GM19023 (cell line): ENCODE measurements around the gene PAPSS1.
"Not testable (repeated sequence)": the region's sequence is repeated elsewhere in the genome, so short reads cannot be mapped to it uniquely, and the experiment has no call there.

Experiments
- ATAC-seq: cut with Tn5 transposase; IDR thresholded peaks from one replicate; pipeline ENCODE4 v1.9.1; 2021; ENCODE audit warnings: mild to moderate bottlenecking, moderate library complexity; ENCODE audit not compliant: unreplicated experiment

PAPSS1 gene

GRCh38 chr4:107691378-107691777 is 28.7 kb downstream of the PAPSS1 start:
- no peak for ATAC-seq

GRCh38 chr4:107689912-107690587 is 30.0 kb downstream of the PAPSS1 start:
- ATAC-seq: no peak

GRCh38 chr4:107688421-107688820 is 31.6 kb downstream of the PAPSS1 start:
- ATAC-seq: no peak

DNA sequence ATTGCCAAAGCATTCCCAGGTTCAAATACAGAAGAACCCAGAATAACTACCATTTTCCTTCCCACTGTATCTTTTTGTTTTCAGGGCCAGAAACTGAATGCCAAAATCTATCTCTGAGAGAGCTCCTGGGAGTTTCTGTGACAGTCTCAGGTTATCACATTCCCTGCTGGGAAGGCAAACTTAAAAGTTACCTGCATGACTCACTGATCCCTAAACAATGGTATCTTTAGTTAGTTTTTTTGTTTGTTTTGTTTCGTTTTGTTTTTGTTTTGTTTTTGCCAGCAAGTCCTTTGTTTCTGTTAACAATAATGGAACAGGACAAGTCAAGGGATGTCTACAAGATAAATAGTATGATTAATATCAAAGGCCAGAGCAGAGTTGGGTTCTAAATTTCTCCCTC is 34.3 kb downstream of the PAPSS1 start:
- ATAC-seq: no peak

DNA sequence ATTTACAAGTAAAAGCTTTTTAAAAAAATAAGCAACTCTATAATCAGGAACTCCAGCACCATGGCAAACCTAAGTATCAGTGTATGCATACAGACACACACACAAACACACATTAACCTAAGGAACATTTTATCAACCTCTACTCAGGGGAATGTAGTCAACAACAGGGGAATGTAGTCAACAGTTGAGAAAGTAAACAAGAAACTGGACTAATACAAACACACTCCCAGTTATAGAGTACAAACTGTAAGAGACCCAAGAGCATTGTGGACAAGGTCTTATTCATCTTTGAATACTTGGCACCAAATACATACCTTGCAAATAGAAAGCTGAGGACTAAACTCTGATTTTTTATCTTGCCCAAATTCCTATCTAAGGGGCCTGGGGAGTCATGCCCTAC is 36.2 kb downstream of the PAPSS1 start:
- ATAC-seq: no peak

DNA sequence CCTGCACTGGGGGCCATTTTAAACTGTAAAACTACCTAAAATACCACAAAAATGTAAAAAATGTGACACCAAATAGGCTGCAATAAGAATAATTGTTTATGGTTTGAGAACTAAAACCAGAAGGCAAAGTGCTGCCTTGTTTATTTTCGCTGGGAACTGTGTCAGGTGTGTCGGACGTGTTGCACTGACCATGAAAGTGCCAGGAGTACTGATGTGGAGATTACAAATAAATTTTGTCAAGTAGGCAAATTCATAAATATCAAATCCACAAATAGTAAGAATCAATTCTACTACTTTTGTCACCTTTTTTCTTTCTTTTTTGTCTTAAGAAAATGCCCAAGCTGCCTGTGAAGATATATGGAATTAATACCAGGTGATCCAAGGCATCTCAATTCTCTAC is 37.7 kb downstream of the PAPSS1 start:
- no peak for ATAC-seq

DNA sequence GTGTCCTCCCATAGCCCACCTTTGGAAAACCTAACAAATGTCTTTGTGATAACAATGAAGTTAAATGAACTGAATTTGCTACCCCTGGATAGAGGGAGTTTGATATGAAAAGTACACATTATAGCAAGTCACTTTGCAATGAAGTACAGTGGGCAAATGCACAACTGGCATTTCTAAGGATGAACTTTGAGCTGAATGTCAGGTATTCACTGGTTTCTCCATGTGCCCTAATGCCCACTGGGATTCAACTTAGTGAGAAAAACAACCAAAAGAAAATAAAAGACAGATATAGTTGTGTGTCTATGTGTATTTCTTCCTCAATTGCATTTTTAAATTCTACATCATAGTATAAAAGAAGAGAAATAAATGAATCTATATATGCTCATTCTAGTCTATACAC is 51.0 kb downstream of the PAPSS1 start:
- ATAC-seq: no peak

DNA sequence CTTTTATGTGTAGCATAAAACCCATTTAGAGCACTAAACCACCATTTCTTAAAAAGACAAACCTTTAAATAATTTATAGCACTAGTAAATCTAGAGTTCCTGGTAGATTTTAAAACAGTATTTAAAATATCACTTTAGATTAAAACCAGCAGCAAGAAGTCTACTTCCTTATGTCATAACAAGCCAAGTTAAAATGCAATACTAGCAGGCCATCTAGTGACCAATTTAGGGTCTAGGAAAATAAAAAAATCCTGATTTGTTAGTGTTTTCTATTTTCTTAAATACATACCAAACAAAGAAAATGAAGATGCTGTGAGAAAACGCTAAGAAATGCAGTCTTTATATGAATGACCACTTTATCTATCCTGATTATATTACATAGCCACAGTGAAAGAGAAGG is 53.9 kb downstream of the PAPSS1 start:
- ATAC-seq: no peak

- no peak for ATAC-seq
Measured at GRCh38 chr4:107665001-107665400, 55.0 kb downstream of the PAPSS1 start.

- ATAC-seq: no peak
Measured at GRCh38 chr4:107658400-107659336, 61.4 kb downstream of the PAPSS1 start.

GRCh38 chr4:107655289-107655688 is 64.7 kb downstream of the PAPSS1 start:
- ATAC-seq: no peak

DNA sequence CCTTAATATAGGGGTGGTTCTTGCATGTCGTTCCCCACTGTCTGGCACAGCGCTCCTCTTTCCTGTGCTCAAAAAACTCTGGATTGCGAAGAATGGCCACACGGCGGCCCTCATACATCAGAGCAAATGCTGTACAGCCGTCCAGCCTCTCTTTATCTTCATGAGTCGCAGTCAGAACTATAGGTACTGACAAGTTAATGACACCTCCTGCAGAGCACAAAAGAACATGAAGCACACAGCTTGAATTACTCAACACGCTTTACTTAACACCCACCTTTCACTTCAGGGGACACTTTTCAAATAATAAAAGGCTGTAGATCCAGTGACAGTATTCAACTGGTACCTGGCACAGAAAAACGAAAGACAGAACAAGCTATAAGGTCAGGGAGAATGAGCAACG is 65.3 kb downstream of the PAPSS1 start:
- no peak for ATAC-seq

DNA sequence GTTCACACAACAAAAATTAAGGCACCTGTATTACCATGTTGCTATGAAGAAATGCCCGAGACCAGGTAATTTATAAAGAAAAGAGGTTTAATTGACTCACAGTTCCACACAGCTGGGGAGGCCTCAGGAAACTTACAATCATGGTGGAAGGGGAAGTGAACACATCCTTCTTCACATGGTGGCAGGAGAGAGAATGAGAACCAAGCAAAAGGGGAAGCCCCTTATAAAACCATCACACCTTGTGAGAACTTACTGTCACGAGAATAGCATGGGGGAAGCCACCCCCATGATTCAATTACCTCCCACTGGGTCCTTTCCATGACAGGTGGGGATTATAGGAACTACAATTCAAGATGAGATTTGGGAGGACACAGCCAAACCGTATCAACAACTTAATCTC is 68.6 kb downstream of the PAPSS1 start:
- not testable (repeated sequence) for ATAC-seq

DNA sequence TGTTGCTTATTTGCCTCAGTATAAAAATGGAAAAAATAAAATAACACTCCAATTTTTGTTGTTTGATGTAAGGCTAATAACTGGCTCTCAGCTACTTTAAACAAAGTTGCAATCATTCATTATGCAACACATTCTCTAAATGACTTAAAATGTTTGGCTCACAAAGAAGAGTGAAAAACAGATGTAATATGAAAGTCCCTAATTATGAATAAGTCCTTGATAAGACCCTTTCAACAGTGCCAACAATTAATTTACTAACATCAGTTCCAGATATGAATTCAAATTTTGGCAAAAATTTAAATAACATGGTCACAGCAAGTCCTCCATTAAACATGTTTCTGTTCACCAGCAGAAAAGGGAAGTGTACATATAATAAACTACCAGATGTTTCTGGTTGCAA is 69.8 kb downstream of the PAPSS1 start:
- no peak for ATAC-seq

- no peak for ATAC-seq
Measured at GRCh38 chr4:107648178-107648991, 71.6 kb downstream of the PAPSS1 start.

DNA sequence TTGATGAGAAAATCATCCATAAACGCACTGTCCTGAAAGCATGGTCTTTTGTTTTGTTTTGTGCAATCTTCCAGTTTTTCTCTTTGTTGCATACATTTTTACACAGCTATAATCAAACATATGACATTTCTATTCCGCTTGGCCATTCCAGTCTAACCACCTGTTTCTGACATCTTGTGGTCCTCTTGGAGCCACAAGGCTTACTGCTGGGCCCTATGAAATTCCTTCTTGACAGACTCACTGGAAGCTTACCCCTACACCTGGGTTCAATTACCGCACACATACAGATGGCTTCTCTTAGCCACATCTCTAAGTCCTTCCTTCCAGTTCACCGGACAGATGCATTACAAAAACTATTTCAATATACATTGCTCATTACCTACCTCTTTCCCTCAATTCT is 72.4 kb downstream of the PAPSS1 start:
- ATAC-seq: no peak

DNA sequence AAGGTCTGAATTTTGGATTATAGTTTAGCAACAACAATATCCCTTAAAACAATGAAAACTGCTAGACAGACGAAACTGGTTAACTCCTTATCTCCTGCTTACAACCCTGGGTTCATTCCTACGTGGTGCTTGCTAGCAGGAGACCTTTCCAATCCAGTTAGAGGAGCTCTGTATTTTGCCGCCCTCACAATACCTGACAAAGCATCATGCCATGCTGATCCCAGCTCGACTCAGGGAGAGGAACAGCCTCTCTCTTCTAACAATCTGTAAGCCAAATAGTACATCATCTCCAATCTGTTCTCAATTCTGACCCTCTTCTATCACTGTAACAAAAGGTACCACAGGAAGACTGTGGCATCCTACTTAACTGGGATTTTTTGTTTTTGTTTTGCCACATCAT is 74.4 kb downstream of the PAPSS1 start:
- no peak for ATAC-seq

GRCh38 chr4:107643021-107643420 is 77.0 kb downstream of the PAPSS1 start:
- ATAC-seq: no peak

- ATAC-seq: no peak
Measured at GRCh38 chr4:107640878-107641277, 79.2 kb downstream of the PAPSS1 start.

- no peak for ATAC-seq
Measured at GRCh38 chr4:107640197-107640596, 79.8 kb downstream of the PAPSS1 start.

DNA sequence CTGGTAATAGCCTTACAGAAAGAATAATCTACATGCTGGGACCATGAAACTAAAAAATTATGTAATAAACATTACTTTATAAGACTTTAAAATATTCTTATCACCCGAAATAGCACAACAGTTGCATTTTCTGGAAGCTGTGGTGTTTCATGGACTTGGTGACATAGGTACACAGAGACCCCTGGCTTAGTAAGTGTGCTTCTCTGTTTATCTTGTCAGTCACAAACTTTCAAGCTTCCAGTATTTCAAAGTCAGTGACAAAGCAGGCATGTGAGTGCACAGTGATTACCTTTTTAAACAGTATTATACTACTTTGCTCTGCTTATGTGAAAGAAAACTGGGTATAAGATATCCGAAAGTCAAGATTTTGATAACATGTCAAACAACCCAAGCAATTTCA is 84.3 kb downstream of the PAPSS1 start:
- no peak for ATAC-seq
